ENCODE measurements around the gene ERP27.
A peak's percentile ranks its signal among the peaks of the same experiment; 100 is the strongest.

Gene ERP27

GRCh38 chr12:14956905-14957304 is 18.6 kb upstream of the ERP27 start:
- H3K27me3 Mint-ChIP-seq (ENCODE audit: low read depth, poor library complexity), result peaks cover 13% of the 10 kb centered on the region
- H3K27ac Mint-ChIP-seq, result no peak overlapping the region
- no peaks in the 10 kb centered on the region for H3K36me3 Mint-ChIP-seq (ENCODE audit: low read depth)
- H3K4me1 Mint-ChIP-seq, result peaks cover 8% of the 10 kb centered on the region
- H3K4me3 Mint-ChIP-seq, result no peak overlapping the region
- no peak for TF ChIP-seq CTCF (IDR thresholded peaks at IDR 0.05)
- DNase-seq, result no peak
- no peaks in the 10 kb centered on the region for H3K9me3 Mint-ChIP-seq

- TF ChIP-seq CTCF (IDR thresholded peaks at IDR 0.05), result no peak
- Mint-ChIP-seq H3K4me3 (no peak overlapping the region), H3K4me1 (peaks cover 8% of the 10 kb centered on the region)
Observed at GRCh38 chr12:14956024-14956891, 17.9 kb upstream of the ERP27 start.

GRCh38 chr12:14954269-14954668 is 15.9 kb upstream of the ERP27 start:
- Mint-ChIP-seq H3K36me3 (ENCODE audit: low read depth) (no peaks in the 10 kb centered on the region), H3K27me3 (ENCODE audit: low read depth, poor library complexity) (peaks cover 9% of the 10 kb centered on the region), H3K4me1 (peaks cover 18% of the 10 kb centered on the region), H3K27ac (no peak overlapping the region), H3K4me3 (no peak overlapping the region), H3K9me3 (no peaks in the 10 kb centered on the region)
- TF ChIP-seq CTCF (IDR thresholded peaks at IDR 0.05), result no peak
- no peak for DNase-seq

More at GRCh38 chr12:14956024-14956891, 17.9 kb upstream of the ERP27 start:
- Mint-ChIP-seq H3K36me3 (ENCODE audit: low read depth) (no peaks in the 10 kb centered on the region), H3K27ac (no peak overlapping the region), H3K9me3 (no peaks in the 10 kb centered on the region), H3K27me3 (ENCODE audit: low read depth, poor library complexity) (peaks cover 11% of the 10 kb centered on the region)
- DNase-seq, result no peak

- no peak overlapping the region for H3K4me3 Mint-ChIP-seq
- DNase-seq, result no peak
- H3K9me3 Mint-ChIP-seq, result no peaks in the 10 kb centered on the region
- H3K4me1 Mint-ChIP-seq, result peaks cover 24% of the 10 kb centered on the region
- TF ChIP-seq CTCF (IDR thresholded peaks at IDR 0.05), result no peak
- peaks cover 5% of the 10 kb centered on the region for H3K27me3 Mint-ChIP-seq (ENCODE audit: low read depth, poor library complexity)
- H3K36me3 Mint-ChIP-seq (ENCODE audit: low read depth), result no peaks in the 10 kb centered on the region
- peak overlapping the region; percentile 74 for H3K27ac Mint-ChIP-seq
Observed at GRCh38 chr12:14953752-14954151, 15.4 kb upstream of the ERP27 start.

GRCh38 chr12:14952299-14952921 is 14.1 kb upstream of the ERP27 start:
- TF ChIP-seq CTCF (IDR thresholded peaks at IDR 0.05), result no peak
- DNase-seq, result no peak
- no peaks in the 10 kb centered on the region for H3K9me3 Mint-ChIP-seq
- H3K27me3 Mint-ChIP-seq (ENCODE audit: low read depth, poor library complexity), result peaks cover 3% of the 10 kb centered on the region
- no peak overlapping the region for H3K4me3 Mint-ChIP-seq
- H3K27ac Mint-ChIP-seq, result no peak overlapping the region
- H3K36me3 Mint-ChIP-seq (ENCODE audit: low read depth), result no peaks in the 10 kb centered on the region
- H3K4me1 Mint-ChIP-seq, result peaks cover 31% of the 10 kb centered on the region

All from nephron progenitor cell (in vitro differentiated cells).